HG02943 (cell line): ENCODE data around the gene RASGRF1.
"Not testable (repeated sequence)": the region's sequence is repeated elsewhere in the genome, so short reads cannot be mapped to it uniquely, and the experiment has no call there.

Experiments
- ATAC-seq: cut with Tn5 transposase; IDR thresholded peaks from one replicate; pipeline ENCODE4 v1.9.1; 2021; ENCODE audit warnings: mild to moderate bottlenecking, low read depth, moderate library complexity; ENCODE audit not compliant: unreplicated experiment

RASGRF1 gene

DNA sequence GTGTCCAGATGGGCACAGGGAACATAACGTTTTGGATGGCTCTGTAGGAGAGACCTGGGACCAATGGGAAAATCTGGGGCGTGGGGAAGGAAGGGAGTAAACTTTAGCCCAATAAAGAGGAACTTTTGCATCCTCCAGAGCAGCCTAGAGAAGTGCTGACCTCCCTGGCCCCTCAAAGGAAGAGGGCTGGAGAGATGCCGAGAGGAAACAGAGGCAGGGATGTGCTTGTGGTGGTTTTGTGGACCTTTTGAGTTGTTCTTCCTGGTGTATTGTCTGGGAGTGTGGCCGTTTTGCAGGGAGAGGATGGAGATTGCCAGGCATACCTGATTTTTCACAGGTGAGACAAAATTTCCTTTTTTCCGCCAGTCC, 155.9 kb downstream of the RASGRF1 start:
- no peak for ATAC-seq

DNA sequence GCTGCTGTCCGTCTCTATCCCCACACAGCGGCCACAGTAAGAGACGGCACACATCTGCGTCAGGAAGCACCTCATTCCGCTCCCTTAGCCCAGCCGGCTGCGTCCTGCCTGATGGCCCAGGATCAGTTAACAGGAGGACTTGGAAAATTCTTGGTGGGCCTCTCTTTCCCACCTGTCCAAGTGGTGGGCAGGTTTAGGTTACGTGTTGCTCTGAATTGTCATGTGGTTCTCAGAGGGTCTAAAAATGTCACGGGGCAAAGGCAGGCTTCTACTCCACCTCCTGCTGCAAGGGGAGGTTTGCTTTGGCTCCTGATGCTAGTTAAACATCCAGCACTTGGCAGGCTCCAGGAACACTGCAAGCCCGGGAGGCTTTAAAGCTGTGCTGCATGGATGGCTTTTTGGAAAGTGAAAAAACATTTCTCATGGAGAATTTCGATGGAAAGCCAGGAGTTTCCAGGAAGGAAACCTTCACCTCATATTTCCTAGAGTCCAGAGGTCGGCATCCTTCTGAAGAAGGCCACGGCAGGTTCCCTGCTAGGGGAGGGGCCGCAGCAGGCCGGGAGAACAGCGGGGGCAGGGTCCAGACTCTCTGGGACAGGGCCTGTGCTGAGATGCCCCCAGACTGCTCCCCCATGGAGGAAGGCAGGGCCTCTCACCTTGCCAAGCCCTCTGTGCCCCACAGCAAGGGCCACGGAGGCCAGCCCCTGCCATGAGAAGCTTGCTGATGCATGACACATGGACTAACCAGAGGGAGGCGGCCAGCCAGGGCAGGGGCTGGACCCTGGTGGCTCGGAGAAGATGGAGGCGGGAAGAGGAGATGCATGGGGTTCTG, 156.5 kb downstream of the RASGRF1 start:
- ATAC-seq, result no peak

DNA sequence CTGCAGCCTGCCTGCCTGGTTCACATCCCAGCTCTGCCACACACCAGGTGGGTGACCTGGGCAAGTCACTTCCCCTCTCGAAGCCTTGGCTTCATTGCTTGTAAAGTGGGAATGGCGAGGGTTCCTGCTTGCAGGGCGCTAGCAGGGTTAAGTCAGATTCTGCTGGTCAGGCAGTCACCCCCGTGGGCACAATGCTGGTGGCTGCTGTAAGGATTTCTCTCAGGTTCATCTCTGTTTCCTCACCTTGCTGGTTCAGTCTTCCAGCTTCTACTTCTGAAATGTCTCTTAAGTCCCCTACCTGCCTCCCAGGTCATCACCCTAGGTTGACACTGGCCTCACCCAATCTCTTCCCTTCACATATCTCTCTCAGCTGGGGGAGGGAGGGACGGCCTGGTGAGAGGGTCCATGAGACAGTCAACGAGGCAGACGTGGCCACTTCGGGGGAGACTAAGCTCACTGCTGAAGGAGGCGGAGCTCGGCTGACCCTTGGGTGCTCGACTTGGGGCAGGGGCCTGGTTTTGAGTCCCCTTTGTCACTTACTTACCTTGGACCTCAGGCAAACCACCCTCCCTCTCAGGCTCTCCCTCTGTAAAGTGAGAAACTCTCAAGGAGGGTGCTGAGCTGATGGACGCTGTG, 157.3 kb downstream of the RASGRF1 start:
- ATAC-seq, result no peak

DNA sequence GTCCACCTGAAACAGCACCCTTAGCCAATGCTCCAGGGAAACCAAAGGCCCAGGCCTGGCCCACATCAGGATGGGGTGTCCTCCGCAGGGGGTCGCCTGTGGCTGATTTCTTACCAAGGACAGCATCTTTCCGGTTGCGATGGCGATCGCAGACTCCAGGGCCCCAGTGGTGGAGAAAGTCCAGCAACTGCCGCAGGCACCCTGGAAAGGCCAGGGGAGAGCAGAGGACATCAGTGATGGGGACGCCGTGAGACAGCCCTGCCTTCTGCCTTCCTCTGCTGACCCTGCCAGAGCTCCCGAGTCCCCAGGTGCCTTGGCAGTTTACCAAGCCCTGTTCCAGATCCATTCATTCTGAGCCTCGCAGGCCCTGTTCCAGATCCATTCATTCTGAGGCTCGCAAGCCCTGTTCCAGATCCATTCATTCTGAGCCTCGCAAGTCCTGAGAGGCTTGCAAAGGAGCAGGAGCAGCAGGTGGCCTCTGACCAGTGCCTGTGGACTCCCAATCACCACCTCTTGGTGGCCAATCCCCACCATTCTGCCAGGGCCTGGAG, 158.2 kb downstream of the RASGRF1 start:
- ATAC-seq, result no peak

GRCh38 chr15:78931439-78932257, 158.9 kb downstream of the RASGRF1 start:
- ATAC-seq, result no peak

DNA sequence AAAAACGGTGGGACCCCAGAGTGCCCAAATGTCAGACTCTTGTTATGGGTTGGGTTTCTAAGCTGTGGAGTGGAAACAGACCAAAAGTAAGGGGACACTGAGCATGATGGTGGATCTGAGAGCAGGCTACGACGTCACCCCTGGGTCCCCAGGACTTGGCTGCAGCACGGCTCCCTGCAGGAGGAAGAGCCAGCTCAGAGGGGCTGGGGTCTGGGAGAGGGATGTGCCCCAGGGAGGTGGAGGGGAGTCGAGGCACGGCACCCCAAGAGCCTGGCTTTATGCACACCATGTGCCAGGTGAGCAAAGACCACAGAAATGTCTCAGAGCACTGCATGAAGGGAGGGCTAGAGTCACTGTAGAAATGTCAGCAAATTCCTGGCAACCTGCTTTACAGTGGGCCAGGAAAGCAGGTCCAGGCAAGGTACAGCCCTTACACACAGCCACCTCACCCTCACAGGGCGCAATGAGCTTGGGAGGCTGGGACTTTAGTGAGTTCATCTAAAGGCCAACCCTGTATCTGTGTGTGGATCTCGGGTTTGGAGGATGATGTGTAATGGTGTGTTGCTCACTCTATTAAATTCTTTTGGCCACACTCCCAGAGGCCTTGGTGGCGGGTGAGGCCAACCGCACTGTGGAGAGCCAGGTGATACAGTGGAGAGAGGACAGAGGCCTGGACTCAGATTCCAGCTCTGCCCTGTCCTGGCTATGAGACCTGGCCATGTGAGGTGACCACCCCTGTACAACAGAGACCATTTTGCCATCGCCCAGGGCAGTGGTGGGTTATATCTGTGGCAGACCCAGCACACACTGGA, 159.8 kb downstream of the RASGRF1 start:
- no peak for ATAC-seq

GRCh38 chr15:78929536-78930264, 160.9 kb downstream of the RASGRF1 start:
- no peak for ATAC-seq

DNA sequence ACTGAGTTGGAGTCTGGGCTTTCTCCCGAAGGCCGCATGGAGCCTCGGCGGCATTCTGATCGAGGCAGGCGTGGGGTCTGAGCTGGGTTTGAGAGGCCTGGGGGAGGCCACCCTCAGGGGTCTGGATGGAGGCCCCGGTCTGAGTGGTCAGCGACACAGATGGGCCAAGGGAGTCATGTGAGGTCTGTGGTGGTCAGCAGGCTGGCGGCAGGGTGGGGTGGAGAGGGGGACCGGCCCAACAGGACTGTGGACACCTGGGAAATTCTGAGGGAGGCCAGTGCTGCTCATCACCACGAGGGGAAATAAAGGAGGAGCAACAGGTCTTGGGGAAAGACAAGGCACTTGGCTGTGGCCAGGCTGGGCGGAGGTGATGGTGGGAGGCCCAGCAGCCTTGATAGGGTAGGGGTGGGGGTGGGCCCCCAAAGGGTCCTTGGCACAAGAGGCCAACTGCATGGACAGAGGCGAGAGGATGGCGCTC, 161.9 kb downstream of the RASGRF1 start:
- no peak for ATAC-seq

DNA sequence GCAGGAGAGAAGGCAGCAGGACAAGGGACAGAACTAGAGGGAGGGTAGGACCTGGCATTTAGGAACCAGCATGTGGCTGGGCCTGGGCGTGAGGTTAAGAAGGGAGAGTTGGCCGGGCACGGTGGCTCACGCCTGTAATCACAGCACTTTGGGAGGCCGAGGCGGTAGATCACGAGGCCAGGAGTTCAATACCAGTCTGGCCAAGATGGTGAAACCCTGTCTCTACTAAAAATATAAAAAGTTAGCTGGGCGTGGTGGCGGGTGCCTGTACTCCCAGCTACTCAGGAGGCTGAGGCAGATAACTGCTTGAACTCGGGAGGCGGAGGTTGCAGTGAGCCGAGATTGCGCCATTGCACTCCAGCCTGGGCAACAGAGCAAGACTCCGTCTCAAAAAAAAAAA, 162.4 kb downstream of the RASGRF1 start:
- ATAC-seq, result not testable (repeated sequence)

- ATAC-seq, result no peak
Observed at GRCh38 chr15:78927077-78927790, 163.3 kb downstream of the RASGRF1 start.

DNA sequence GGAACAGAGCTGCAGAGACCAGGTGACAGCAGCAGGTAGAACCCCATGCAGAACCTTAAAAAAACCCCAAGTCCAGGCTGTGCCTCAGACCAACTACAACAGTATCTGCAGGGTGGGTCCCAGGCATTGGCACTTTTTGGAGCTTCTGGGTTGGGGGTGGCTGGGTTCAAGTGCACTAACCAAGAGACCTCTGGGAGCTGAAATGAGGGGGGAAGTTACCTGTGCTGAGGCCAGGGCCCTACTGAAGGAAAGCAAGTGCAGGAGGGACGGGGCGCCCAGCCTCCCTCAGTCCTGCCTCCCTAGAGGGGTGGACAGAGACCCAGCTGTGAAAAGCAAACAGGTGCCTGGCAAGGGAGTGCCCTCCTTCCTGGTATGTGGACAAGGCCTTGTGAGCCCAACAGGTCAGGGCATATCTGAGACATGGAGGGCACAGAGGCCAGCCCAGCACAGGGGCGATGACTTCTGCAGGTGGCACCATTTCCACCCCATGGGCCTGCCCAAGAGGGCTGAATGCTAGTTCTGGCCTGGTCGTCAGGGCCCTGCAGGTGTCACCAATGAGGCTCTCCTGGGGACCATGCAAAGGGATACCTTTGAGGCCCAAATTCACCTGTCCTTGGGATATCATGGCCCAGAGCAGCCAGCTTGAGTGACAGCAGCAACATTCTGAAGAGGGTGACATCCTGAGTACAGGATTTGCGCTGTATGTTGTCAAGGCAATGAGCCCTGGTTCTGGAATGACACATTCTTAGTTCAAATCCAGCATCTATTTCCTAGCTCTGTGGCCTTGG, 164.4 kb downstream of the RASGRF1 start:
- ATAC-seq, result no peak

DNA sequence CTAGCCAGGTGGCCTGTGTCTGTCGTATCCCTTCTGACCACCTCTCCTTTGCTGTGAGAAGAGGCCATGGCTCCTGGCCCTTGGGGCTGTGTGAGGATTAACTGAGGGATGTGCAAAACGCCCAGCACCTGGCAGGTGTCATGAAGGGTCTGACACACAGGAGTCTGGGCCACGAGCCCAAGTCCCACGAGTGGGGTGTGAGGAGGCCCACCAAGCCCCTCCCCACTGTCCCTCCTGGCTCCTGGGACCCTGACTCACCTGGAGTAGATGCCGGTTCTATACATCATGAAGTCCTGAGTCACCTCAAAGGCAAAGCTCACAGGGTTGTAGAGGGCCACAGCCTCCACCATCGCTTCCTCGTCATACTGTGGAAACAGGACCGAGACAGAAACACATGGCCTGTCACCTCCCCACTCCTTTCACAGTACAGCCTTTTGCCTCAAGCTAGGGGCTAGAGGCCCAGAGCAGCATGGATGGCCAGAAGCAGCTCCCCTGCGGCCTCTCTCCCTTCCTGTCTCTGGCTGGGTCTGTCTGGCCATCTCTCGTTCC, 165.4 kb downstream of the RASGRF1 start:
- ATAC-seq, result no peak

GRCh38 chr15:78923480-78924360, 166.9 kb downstream of the RASGRF1 start:
- no peak for ATAC-seq

DNA sequence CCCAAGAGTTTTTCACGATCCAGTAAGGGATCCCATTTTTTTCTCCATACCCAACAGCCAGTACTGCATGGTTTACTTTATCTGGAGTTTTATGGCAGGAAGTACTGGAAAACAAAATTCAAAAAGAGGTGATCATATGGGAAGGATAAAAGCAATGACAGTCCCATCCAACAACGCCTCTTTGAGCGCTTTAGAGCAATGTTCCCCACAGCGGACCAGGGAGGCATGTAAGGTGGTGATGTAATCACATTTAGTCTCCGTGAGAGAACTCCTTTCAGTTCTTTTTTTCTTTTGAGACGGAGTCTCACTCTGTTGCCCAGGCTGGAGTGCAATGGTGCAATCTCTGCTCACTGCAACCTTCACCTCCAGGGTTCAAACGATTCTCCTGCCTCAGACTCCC, 167.6 kb downstream of the RASGRF1 start:
- no peak for ATAC-seq

DNA sequence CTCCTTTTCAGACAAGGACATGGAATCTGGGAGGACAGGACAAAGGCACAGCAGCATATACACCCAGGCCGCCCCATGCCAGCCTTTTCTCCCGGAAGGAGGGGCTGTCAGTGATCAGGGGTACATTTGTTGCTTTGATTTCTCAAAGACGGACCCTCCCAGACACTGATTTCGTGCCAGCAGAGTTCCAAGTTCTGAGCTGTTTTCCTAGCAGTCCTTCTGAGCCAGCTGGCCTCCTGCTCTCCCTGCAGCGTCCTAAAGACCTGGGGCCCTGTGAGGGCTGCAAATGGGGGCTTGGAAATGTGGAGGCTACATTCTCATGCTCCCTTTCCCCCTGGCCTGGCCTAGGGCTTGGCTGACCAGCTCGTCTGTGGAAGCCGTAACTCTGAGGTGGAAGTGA, 168.1 kb downstream of the RASGRF1 start:
- no peak for ATAC-seq

GRCh38 chr15:78921940-78922339, 168.6 kb downstream of the RASGRF1 start:
- no peak for ATAC-seq

DNA sequence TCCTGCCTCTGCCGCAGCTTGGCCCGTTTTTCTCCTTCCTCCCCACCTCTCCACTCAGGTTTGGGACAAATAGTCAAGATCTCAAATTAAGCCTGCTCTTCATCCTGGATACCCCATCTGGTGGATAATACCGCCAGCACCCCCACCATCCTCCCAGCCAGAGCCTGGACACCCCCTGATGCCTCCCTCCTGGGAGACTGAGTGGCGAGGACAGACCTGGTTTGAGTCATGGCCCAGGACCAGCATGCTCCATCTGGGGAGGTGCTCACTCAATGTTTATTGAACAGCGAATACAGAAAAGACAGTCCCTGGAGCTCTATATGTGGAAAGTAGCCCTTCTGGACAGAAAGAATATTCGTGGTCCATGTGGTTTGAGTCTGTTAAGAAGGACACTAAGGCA, 169.1 kb downstream of the RASGRF1 start:
- no peak for ATAC-seq
